Measurements from ENCODE around the gene PROM1. TPM values are rescaled to one million over a fixed set of nuclear protein-coding genes. Genes with fewer than 3 reads are reported as not detected.

Gene PROM1
- total RNA-seq, 1 experiment from 2014 or later, result 17.7 TPM

- Histone ChIP-seq H3K27ac (ENCODE audit: low read depth, low read length) (no peak overlapping the region), H3K4me3 (replicated peaks in 1 of 2; ENCODE audit: low read depth in 1 of 2, low read length in 2 of 2) (no peak overlapping the region), H4K20me1 (ENCODE audit: insufficient read depth) (no peaks in the 10 kb centered on the region), H3K4me2 (ENCODE audit: low read length) (no peak overlapping the region), H3K27me3 (ENCODE audit: insufficient read depth, low read length) (peaks cover 14% of the 10 kb centered on the region), H3K9me3 (ENCODE audit: control insufficient read depth in 1 of 2, insufficient read depth in 1 of 2, low read depth in 1 of 2, low read length in 2 of 2) (no peaks in the 10 kb centered on the region), H2AFZ (ENCODE audit: low read depth, low read length, poor library complexity, severe bottlenecking) (no peak overlapping the region), H3K79me2 (ENCODE audit: insufficient read depth, low read length) (no peaks in the 10 kb centered on the region), H3K9me2 (ENCODE audit: insufficient read depth) (no peaks in the 10 kb centered on the region), H3K4me1 (ENCODE audit: control insufficient read depth in 1 of 2, insufficient read depth in 2 of 2, low read length in 2 of 2) (no peaks in the 10 kb centered on the region), H3K36me3 (ENCODE audit: control insufficient read depth in 1 of 2, insufficient read depth in 2 of 2, low read length in 2 of 2) (no peaks in the 10 kb centered on the region), H3K9ac (ENCODE audit: low read length) (no peak overlapping the region)
- BruUV-seq (replicated peaks), result no TSS peak
- intact Hi-C loops (cut with micrococcal nuclease), result no loop called here
- no peak for DNase-seq (ENCODE audit: low read depth, low spot score)
- TF ChIP-seq ZFX (IDR thresholded peaks at IDR 0.05), result no peak
- no peak for TF ChIP-seq CTCF (IDR thresholded peaks at IDR 0.05 in 2 of 3, conservative IDR thresholded peaks at IDR 0.05 in 1 of 3; ENCODE audit: borderline replicate concordance in 1 of 3, insufficient read depth in 1 of 3, low read depth in 2 of 3, low read length in 2 of 3)
- no peak for TF ChIP-seq YY1 (IDR thresholded peaks at IDR 0.05; ENCODE audit: extremely low read depth, insufficient replicate concordance, low read depth, low read length)
- TF ChIP-seq JUND (IDR thresholded peaks at IDR 0.05), result no peak
- no peak for ATAC-seq
- POLR2A ChIA-PET, result no interaction called here
- RAD21 ChIA-PET (ENCODE audit: low non-redundant PET in 1 of 2, low total read pairs in 2 of 2, uncharacterized antibody in 2 of 2, unreplicated experiment in 2 of 2), result no interaction called here
- CTCF ChIA-PET, result no interaction called here
Measured at GRCh38 chr4:16106956-16107355, 23.1 kb upstream of the PROM1 start.

DNA sequence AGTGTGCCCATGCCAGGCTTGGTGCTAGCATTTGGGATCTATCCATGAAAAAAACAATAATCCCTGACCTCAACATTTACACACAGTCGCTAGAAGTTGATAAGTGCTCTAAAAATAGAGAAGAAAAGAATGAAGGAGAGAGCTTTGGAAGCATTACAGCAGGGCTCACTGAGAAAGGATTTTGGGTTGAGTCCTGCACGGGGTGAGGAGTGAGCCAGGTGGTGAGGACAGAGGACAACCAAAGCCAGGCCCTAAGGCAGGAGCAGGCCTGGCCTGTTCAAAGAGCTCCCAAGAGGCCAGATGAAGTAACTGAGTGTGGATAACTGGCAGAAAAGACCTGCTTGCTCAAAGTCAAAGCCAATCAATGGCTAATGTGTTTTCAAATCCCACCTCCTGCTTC lies 20.7 kb upstream of the PROM1 start:
- BruUV-seq (replicated peaks), result no TSS peak
- H4K20me1 ChIP-seq (ENCODE audit: insufficient read depth), result no peaks in the 10 kb centered on the region
- peaks cover 30% of the 10 kb centered on the region for H3K27me3 ChIP-seq (ENCODE audit: insufficient read depth, low read length)
- H3K4me3 ChIP-seq (replicated peaks in 1 of 2; ENCODE audit: low read depth in 1 of 2, low read length in 2 of 2), result no peak overlapping the region
- no peaks in the 10 kb centered on the region for H3K9me2 ChIP-seq (ENCODE audit: insufficient read depth)
- ATAC-seq, result no peak
- POLR2A ChIA-PET, result no interaction called here
- no peaks in the 10 kb centered on the region for H3K36me3 ChIP-seq (ENCODE audit: control insufficient read depth in 1 of 2, insufficient read depth in 2 of 2, low read length in 2 of 2)
- DNase-seq (ENCODE audit: low read depth, low spot score), result no peak
- intact Hi-C loops (cut with micrococcal nuclease), result no loop called here
- H3K79me2 ChIP-seq (ENCODE audit: insufficient read depth, low read length), result no peaks in the 10 kb centered on the region
- no peak overlapping the region for H3K9ac ChIP-seq (ENCODE audit: low read length)
- H3K27ac ChIP-seq (ENCODE audit: low read depth, low read length), result no peak overlapping the region
- no peaks in the 10 kb centered on the region for H3K4me1 ChIP-seq (ENCODE audit: control insufficient read depth in 1 of 2, insufficient read depth in 2 of 2, low read length in 2 of 2)
- H3K4me2 ChIP-seq (ENCODE audit: low read length), result no peak overlapping the region
- H2AFZ ChIP-seq (ENCODE audit: low read depth, low read length, poor library complexity, severe bottlenecking), result no peak overlapping the region
- H3K9me3 ChIP-seq (ENCODE audit: control insufficient read depth in 1 of 2, insufficient read depth in 1 of 2, low read depth in 1 of 2, low read length in 2 of 2), result no peaks in the 10 kb centered on the region
- CTCF ChIA-PET, result no interaction called here
- RAD21 ChIA-PET (ENCODE audit: low non-redundant PET in 1 of 2, low total read pairs in 2 of 2, uncharacterized antibody in 2 of 2, unreplicated experiment in 2 of 2), result no interaction called here
- TF ChIP-seq, protein P1, sequence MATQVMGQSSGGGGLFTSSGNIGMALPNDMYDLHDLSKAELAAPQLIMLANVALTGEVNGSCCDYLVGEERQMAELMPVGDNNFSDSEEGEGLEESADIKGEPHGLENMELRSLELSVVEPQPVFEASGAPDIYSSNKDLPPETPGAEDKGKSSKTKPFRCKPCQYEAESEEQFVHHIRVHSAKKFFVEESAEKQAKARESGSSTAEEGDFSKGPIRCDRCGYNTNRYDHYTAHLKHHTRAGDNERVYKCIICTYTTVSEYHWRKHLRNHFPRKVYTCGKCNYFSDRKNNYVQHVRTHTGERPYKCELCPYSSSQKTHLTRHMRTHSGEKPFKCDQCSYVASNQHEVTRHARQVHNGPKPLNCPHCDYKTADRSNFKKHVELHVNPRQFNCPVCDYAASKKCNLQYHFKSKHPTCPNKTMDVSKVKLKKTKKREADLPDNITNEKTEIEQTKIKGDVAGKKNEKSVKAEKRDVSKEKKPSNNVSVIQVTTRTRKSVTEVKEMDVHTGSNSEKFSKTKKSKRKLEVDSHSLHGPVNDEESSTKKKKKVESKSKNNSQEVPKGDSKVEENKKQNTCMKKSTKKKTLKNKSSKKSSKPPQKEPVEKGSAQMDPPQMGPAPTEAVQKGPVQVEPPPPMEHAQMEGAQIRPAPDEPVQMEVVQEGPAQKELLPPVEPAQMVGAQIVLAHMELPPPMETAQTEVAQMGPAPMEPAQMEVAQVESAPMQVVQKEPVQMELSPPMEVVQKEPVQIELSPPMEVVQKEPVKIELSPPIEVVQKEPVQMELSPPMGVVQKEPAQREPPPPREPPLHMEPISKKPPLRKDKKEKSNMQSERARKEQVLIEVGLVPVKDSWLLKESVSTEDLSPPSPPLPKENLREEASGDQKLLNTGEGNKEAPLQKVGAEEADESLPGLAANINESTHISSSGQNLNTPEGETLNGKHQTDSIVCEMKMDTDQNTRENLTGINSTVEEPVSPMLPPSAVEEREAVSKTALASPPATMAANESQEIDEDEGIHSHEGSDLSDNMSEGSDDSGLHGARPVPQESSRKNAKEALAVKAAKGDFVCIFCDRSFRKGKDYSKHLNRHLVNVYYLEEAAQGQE (IDR thresholded peaks at IDR 0.05; ENCODE audit: low read depth), result no peak
- TF ChIP-seq EZH2 (IDR thresholded peaks at IDR 0.05) (no peak), POLR2AphosphoS5 (IDR thresholded peaks at IDR 0.05; ENCODE audit: low read depth, low read length) (no peak), CTCF (IDR thresholded peaks at IDR 0.05 in 2 of 3, conservative IDR thresholded peaks at IDR 0.05 in 1 of 3; ENCODE audit: borderline replicate concordance in 1 of 3, insufficient read depth in 1 of 3, low read depth in 2 of 3, low read length in 2 of 3) (no peak), SP1 (IDR thresholded peaks at IDR 0.05; ENCODE audit: low read depth) (no peak), CBX3 (IDR thresholded peaks at IDR 0.05; ENCODE audit: low read depth) (no peak), ATF3 (IDR thresholded peaks at IDR 0.05) (no peak), ZFX (IDR thresholded peaks at IDR 0.05) (no peak), CEBPB (IDR thresholded peaks at IDR 0.05; ENCODE audit: low read depth) (no peak), JUND (IDR thresholded peaks at IDR 0.05) (no peak), MAX (IDR thresholded peaks at IDR 0.05) (no peak), RAD21 (IDR thresholded peaks at IDR 0.05; ENCODE audit: low read depth) (no peak)

Data from HCT116 (cell line).